IPS-15b (cell line): ENCODE results near the gene CTDP1.

ENCODE experiments used
- H3K27me3 ChIP-seq: one replicate; pipeline ENCODE4 v1.6.1; 2013; ENCODE audit warnings: low read length; ENCODE audit not compliant: control insufficient read depth, insufficient read depth
- H3K36me3 ChIP-seq: one replicate; pipeline ENCODE4 v1.6.1; 2013; ENCODE audit warnings: low read length; ENCODE audit not compliant: control insufficient read depth, insufficient read depth
- H3K4me1 ChIP-seq: one replicate; pipeline ENCODE4 v1.6.1; 2013; ENCODE audit warnings: mild to moderate bottlenecking, low read length; ENCODE audit not compliant: control insufficient read depth, insufficient read depth
- H3K4me3 ChIP-seq: one replicate; pipeline ENCODE4 v1.5.1; 2013; ENCODE audit warnings: low read depth, low read length
- H3K9ac ChIP-seq: one replicate; pipeline ENCODE4 v1.6.1; 2013; ENCODE audit warnings: low read depth, mild to moderate bottlenecking, low read length
- H3K9me3 ChIP-seq: one replicate; pipeline ENCODE4 v1.6.1; 2013; ENCODE audit warnings: mild to moderate bottlenecking, low read length; ENCODE audit not compliant: control insufficient read depth, insufficient read depth

The CTDP1 gene

DNA sequence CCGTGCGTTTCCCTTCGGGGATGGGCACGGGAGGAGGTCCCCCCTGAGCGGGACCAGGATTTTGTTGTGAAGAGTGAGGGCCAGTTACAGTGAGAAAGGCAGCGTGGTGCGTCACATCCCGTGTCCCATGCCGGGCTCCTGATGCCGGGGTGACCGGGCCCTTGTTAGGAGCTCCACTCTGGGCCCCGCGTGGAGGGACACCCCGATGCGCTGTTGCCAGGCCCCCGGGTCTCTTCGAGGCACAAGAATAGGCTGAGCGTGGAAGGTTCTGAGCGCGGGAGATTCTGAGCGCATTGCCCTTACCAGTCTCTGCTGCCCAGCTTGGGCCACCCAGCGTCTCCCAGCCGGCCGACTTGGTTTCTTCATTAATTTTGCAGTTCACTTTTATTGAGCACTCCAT, 17.6 kb downstream of the CTDP1 start:
- H3K36me3 ChIP-seq = peaks cover 41% of the 10 kb centered on the region
- no peak overlapping the region for H3K9ac ChIP-seq
- H3K4me1 ChIP-seq = peaks cover 2% of the 10 kb centered on the region
- H3K4me3 ChIP-seq = no peak overlapping the region
- H3K9me3 ChIP-seq = no peaks in the 10 kb centered on the region
- H3K27me3 ChIP-seq = no peaks in the 10 kb centered on the region

DNA sequence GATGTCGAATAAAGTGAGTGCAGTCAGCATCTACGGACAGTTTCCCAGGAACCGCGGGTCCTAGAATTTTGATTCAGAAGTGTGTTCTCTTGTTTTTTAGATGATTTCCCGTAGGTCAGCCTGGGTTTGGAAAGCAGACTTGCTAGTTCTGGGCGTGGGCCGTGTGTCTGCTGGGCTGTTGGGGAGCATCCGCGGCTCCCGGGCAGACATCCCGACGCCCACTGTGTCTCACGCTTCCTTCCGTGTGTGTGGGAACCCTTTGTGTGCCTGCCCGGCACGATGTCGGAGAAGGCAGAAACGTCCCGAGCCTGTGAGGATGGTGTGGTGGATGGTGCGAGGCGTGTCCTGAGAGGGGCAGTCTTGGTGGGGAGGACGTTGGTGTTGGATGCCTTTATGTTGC, 18.4 kb downstream of the CTDP1 start:
- Histone ChIP-seq H3K9me3 (no peaks in the 10 kb centered on the region), H3K4me3 (no peak overlapping the region), H3K27me3 (no peaks in the 10 kb centered on the region), H3K36me3 (peaks cover 47% of the 10 kb centered on the region), H3K9ac (no peak overlapping the region), H3K4me1 (peaks cover 2% of the 10 kb centered on the region)

DNA sequence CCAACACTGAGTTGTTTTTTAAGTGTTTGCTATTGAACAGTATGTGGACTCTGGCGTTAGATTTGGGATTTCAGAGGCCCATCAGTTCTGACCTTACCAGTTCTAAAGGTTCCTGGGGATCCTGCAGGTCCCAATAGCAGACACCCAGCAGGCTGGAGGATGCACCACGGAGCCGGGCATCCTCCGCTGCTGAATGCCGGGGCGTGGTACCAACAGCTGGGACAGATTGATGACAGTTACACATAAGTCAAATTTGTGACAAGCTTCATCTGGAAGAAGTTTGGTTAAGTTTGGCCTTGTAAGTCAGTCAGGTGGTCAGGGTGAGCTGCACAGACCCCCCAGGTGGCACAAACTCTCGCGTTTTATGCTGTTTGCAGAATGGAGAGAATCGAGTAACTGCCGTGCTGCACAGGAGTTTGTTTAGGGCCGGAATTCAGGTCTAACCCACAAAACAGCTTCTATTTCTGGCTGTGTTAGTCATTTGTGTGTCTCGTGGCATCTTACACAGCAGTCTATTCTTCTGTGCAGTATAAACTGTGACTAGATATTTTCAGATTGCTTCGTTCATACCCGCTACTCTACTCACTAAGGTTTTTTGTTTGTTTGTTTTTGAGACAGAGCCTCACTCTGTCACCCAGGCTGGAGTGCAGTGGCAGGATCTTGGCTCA, 19.2 kb downstream of the CTDP1 start:
- peaks cover 50% of the 10 kb centered on the region for H3K36me3 ChIP-seq
- H3K4me3 ChIP-seq = no peak overlapping the region
- no peaks in the 10 kb centered on the region for H3K27me3 ChIP-seq
- H3K4me1 ChIP-seq = no peaks in the 10 kb centered on the region
- no peaks in the 10 kb centered on the region for H3K9me3 ChIP-seq
- no peak overlapping the region for H3K9ac ChIP-seq

DNA sequence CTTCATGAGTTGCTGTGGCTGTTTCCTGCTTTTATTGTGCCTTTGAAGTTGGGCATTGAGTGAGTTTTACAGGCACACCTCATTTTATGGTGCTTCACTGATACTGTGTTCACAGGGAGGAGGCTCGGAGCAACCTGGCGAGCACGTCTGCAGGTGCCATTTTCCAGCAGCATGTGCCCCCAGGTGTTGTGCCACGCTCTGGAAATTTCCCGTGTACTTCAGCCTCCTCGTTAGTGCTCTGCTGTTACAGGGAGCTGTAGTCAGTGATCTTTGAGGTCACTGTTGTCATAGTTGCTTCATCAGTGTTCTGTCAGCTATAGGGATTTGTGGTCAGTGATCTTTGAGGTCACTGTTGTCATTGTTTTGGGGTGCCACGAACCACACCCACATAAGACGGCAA, 20.1 kb downstream of the CTDP1 start:
- H3K9ac ChIP-seq = no peak overlapping the region
- no peaks in the 10 kb centered on the region for H3K9me3 ChIP-seq
- no peak overlapping the region for H3K4me3 ChIP-seq
- H3K36me3 ChIP-seq = peaks cover 56% of the 10 kb centered on the region
- no peaks in the 10 kb centered on the region for H3K27me3 ChIP-seq
- no peaks in the 10 kb centered on the region for H3K4me1 ChIP-seq

DNA sequence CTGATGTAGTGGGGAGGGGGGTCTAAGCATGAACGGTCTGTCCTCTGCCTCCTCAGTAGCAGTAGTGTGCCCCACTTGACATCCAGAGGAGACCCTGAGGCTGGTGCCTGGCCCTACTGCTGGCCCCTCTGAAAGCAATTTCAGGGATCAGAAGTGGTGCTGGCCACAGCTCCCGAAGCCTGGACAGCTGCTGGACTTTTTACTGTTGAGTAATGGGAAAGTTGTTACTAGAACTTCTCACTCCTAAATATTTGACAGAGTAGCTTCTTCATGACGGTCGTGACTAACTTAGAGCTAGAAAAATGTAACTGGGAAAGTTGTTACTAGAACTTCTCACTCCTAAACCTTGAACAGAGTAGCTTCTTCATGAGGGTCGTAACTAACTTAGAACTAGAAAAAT, 23.3 kb downstream of the CTDP1 start:
- no peaks in the 10 kb centered on the region for H3K27me3 ChIP-seq
- H3K4me3 ChIP-seq = no peak overlapping the region
- no peaks in the 10 kb centered on the region for H3K4me1 ChIP-seq
- no peak overlapping the region for H3K9ac ChIP-seq
- H3K36me3 ChIP-seq = peaks cover 65% of the 10 kb centered on the region
- no peaks in the 10 kb centered on the region for H3K9me3 ChIP-seq

DNA sequence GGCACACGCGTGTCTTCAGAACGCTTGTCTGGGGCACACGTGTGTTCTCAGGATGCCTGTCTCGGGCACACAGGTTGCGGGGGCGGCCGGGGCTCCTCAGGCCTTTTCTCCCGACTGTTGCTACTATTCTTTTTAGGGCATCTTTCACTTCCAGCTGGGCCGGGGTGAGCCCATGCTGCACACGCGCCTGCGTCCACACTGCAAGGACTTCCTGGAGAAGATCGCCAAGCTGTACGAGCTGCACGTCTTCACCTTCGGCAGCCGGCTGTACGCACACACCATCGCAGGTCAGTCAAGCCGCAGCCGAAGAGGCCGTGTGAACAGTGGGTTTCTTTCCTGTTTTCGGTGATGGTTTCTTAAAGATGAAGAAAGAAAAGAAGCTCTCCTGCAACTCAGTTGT, 25.0 kb downstream of the CTDP1 start:
- H3K4me3 ChIP-seq = no peak overlapping the region
- H3K9ac ChIP-seq = no peak overlapping the region
- peaks cover 53% of the 10 kb centered on the region for H3K36me3 ChIP-seq
- H3K4me1 ChIP-seq = no peaks in the 10 kb centered on the region
- no peaks in the 10 kb centered on the region for H3K9me3 ChIP-seq
- H3K27me3 ChIP-seq = no peaks in the 10 kb centered on the region

DNA sequence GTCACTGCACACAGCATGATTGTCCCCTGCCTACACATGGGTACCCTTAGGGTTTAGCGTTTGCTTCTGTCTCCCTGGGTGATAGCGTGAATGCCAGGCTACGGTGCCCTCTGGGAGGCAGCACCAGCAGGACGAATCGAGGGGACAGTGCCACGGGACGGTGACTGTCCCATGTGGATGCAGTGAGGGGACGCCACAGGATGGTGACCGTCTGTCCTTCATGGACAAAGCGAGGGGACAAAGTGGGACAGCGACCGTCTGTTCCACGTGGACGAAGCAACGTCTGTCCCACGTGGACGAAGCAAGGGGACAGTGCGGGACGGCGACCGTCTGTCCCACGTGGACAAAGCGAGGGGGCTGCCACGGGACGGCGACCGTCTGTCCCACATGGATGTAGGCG, 25.7 kb downstream of the CTDP1 start:
- H3K4me3 ChIP-seq = no peak overlapping the region
- H3K27me3 ChIP-seq = no peaks in the 10 kb centered on the region
- H3K36me3 ChIP-seq = peaks cover 47% of the 10 kb centered on the region
- no peaks in the 10 kb centered on the region for H3K4me1 ChIP-seq
- H3K9me3 ChIP-seq = no peaks in the 10 kb centered on the region
- no peak overlapping the region for H3K9ac ChIP-seq

DNA sequence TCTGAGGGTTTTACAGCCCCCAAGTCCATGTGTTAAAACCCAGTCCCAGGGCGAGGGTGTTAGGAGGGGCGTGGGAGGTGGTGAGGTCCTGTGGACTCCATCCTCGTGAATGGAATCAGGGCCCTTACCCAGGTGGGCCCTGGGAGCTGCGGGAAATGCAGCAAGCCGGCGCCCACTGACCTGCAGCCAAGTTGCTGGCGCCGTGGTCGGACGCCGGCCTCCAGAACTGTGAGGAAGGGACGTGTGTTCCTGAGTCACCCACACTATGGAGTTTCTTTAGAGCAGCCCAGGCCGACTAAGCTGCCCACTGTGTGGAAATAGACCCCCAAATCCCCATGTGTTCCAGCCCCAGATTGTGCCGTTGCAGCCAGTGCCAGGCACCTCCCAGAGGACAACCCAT, 26.4 kb downstream of the CTDP1 start:
- Histone ChIP-seq H3K27me3 (no peaks in the 10 kb centered on the region), H3K9me3 (no peaks in the 10 kb centered on the region), H3K4me3 (no peak overlapping the region), H3K36me3 (peaks cover 44% of the 10 kb centered on the region), H3K4me1 (no peaks in the 10 kb centered on the region), H3K9ac (no peak overlapping the region)

DNA sequence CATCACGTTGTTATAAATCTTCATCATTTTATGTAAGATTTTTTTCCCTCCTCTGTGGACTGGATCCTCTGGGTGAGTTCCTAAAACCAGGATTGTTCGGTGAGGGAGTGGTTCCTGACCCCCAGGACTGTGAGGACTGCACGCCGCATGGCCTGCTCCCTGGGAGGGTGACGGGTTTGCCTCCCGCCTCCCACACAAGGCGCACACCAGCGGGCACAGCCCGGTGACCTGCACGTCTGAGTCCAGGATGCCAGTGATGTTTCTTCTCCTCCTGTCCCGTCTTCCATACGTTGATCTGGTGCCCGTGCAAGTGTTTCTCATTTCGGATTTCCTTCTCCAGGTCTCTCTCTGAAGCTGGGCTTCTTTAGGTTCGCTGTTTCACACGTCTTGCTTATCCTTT, 27.1 kb downstream of the CTDP1 start:
- no peaks in the 10 kb centered on the region for H3K27me3 ChIP-seq
- H3K4me1 ChIP-seq = no peaks in the 10 kb centered on the region
- H3K4me3 ChIP-seq = no peak overlapping the region
- H3K36me3 ChIP-seq = peaks cover 48% of the 10 kb centered on the region
- H3K9ac ChIP-seq = no peak overlapping the region
- no peaks in the 10 kb centered on the region for H3K9me3 ChIP-seq

DNA sequence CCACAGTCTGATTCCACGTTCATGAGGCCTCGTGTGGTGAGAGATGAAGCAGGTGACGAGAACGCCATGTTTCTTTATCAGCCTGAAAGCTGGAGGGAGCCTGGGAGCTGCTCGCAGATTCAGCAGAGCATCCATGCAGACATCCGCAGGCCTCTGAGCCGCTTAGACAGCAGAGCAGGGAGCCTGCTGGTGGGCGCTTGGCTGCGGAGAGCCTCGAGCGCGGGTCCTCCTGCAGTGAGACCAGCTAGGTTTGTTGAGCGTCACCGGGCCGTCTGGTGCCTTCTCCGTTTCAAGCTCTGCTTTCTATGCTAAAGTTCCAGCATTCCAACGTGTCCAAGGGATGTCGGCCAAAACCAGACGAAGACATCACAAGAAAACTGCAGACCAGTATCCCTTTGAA, 27.6 kb downstream of the CTDP1 start:
- Histone ChIP-seq H3K36me3 (peaks cover 45% of the 10 kb centered on the region), H3K9ac (no peak overlapping the region), H3K9me3 (no peaks in the 10 kb centered on the region), H3K27me3 (no peaks in the 10 kb centered on the region), H3K4me3 (no peak overlapping the region), H3K4me1 (no peaks in the 10 kb centered on the region)

DNA sequence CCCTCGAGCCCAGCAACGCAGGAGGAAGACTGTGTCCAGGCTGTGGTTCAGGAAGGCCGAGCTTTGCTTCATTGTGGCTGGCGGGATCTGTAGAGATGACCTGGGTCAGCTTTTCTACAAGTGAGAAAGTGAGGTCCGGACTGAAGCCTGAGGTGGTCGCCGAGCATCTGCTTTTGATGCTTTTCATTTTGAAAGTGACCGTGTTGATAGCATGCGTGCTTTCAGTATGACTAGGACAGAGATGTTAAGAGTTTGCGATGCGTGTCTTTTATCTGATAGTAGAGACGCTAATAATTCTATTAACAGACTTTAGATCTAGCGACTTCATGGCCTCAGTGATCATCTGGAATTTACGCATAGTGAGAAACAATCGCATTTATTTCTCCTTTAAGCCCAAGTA, 28.1 kb downstream of the CTDP1 start:
- H3K36me3 ChIP-seq = peaks cover 42% of the 10 kb centered on the region
- no peak overlapping the region for H3K4me3 ChIP-seq
- no peaks in the 10 kb centered on the region for H3K9me3 ChIP-seq
- H3K4me1 ChIP-seq = no peaks in the 10 kb centered on the region
- no peak overlapping the region for H3K9ac ChIP-seq
- no peaks in the 10 kb centered on the region for H3K27me3 ChIP-seq

DNA sequence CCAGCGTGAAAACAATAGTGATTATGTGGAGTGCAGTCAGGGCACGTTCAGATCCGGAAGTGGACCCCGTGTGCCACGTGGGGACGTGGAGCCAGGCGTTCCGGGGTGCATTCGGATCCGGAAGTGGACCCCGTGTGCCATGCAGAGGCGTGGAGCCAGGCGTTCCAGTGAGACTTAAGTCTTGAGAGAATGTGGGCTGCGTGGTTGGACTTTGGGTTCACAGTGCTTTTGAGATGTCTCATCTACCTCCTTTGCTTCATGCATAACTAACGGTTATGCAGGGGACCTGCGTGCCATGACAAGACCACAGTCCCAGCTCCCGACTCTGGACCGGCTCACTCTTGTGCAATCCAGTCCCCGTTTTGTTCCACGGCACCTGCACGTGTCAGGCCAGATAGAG, 28.8 kb downstream of the CTDP1 start:
- Histone ChIP-seq H3K4me1 (no peaks in the 10 kb centered on the region), H3K9me3 (no peaks in the 10 kb centered on the region), H3K27me3 (no peaks in the 10 kb centered on the region), H3K9ac (no peak overlapping the region), H3K4me3 (no peak overlapping the region), H3K36me3 (peaks cover 40% of the 10 kb centered on the region)
